Upper lobe of left lung (tissue), 6 donors: ENCODE data around the gene KCNK3. TPM values are rescaled to one million over a fixed set of nuclear protein-coding genes. Genes with fewer than 3 reads are reported as not detected.

Experiments used
- ATAC-seq, 2 donors: fragments of 200-7000 bp; cut with Tn5 transposase; one replicate each; pipeline ENCODE4 v1.9.1; 2022; ENCODE audit warnings: mild to moderate bottlenecking in 2 of 2, moderate library complexity in 2 of 2; ENCODE audit not compliant: low FRiP score in 2 of 2
- DNase-seq, 2 donors: peaks; one replicate each; pipeline ENCODE4 v3.0.0-alpha.2; 2019 to 2020
- H3K27ac ChIP-seq, 4 donors: fragments of 200-600 bp; sonication (generic); one replicate each; pipeline ENCODE4 v1.5.1; 2016 to 2019
- H3K27me3 ChIP-seq, 4 donors: fragments of 200-600 bp; sonication (generic); one replicate each; pipeline ENCODE4 v1.5.1; 2017 to 2019
- H3K36me3 ChIP-seq, 4 donors: fragments of 200-600 bp; sonication (generic); one replicate each; pipeline ENCODE4 v1.5.1; 2016 to 2019
- H3K4me1 ChIP-seq, 4 donors: fragments of 200-600 bp; sonication (generic); one replicate each; pipeline ENCODE4 v1.5.1; 2018 to 2019
- H3K4me3 ChIP-seq, 4 donors: fragments of 200-600 bp; sonication (generic); one replicate each; pipeline ENCODE4 v1.5.1; 2017 to 2019; ENCODE audit warnings: mild to moderate bottlenecking in 2 of 4, moderate library complexity in 1 of 4
- H3K9me3 ChIP-seq, 4 donors: fragments of 200-600 bp; sonication (generic); one replicate each; pipeline ENCODE4 v1.5.1; 2018 to 2019
- EP300 ChIP-seq, 4 donors: sonication (generic); formaldehyde crosslinking; IDR thresholded peaks; one replicate each; pipeline ENCODE4 v1.5.1; 2017; ENCODE audit warnings: antibody characterized with exemption in 4 of 4, control low read depth in 2 of 4
- POLR2A ChIP-seq, 4 donors: fragments of 450-650 bp; IDR thresholded peaks; one replicate each; pipeline ENCODE4 v1.5.1; 2016 to 2017; ENCODE audit warnings: antibody characterized with exemption in 4 of 4, mild to moderate bottlenecking in 2 of 4
- POLR2AphosphoS5 ChIP-seq, 2 donors: sonication (generic); formaldehyde crosslinking; IDR thresholded peaks; one replicate each; pipeline ENCODE4 v1.5.1; 2017; ENCODE audit warnings: antibody characterized with exemption in 2 of 2
- WGBS, 2 donors: methylation state at CpG; one replicate each; pipeline ENCODE4 v1.1.5; 2017 to 2018; 5-methylcytosine and 5-hydroxymethylcytosine counted together
- total RNA-seq, 6 donors: library from RNA; depleted of rRNA in 4 of 6; stranded (reverse); fragments of >200 nt in 4 of 6; gene quantifications; one replicate each; pipeline versions ENCODE4 v1.1.0 to v1.2.1, GENCODE V29; 2016 to 2021
- TF ChIP-seq, protein P1 (sequence below), 6 experiments: fragments of 450-650 bp in 4 of 6; fragments of 200-600 bp in 2 of 6; sonication (generic) in 2 of 6; IDR thresholded peaks; one replicate each; pipeline ENCODE4 v1.5.1; 2016 to 2019; ENCODE audit warnings: antibody characterized with exemption in 6 of 6
- donor health status: DM: no; HTN: no; CAD: no; lungs with moderate emphysema.
- donor health status: DM: no; HTN: yes; CAD: no; lungs with severe emphysema.

The KCNK3 gene
- total RNA-seq, 6 donors from 2014 or later, result 3.0 to 36.1 (median 17.5) TPM

DNA sequence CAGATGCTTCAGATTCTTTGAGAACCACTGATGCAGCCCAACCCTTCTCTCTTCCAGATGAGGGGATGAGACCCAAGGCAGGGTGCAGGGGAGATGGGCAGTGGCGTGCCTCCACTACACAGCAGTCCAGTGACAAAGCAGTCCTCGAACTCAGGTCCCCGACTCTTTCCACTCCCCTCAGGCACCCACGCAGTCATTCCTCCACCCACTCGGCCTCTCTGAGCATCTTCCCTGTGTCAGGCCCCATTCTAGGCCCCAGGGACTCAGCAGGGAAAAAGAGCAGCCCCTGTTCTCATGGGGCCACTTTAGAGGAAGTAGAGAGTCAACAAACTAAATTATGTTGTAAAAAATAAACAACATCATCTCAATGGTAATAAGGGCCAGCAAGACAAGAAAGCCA, 15.2 kb downstream of the KCNK3 start:
- TF ChIP-seq, protein P1, sequence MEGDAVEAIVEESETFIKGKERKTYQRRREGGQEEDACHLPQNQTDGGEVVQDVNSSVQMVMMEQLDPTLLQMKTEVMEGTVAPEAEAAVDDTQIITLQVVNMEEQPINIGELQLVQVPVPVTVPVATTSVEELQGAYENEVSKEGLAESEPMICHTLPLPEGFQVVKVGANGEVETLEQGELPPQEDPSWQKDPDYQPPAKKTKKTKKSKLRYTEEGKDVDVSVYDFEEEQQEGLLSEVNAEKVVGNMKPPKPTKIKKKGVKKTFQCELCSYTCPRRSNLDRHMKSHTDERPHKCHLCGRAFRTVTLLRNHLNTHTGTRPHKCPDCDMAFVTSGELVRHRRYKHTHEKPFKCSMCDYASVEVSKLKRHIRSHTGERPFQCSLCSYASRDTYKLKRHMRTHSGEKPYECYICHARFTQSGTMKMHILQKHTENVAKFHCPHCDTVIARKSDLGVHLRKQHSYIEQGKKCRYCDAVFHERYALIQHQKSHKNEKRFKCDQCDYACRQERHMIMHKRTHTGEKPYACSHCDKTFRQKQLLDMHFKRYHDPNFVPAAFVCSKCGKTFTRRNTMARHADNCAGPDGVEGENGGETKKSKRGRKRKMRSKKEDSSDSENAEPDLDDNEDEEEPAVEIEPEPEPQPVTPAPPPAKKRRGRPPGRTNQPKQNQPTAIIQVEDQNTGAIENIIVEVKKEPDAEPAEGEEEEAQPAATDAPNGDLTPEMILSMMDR (IDR thresholded peaks at IDR 0.05), result no peak
- TF ChIP-seq POLR2AphosphoS5 (IDR thresholded peaks at IDR 0.05) (no peak), EP300 (IDR thresholded peaks at IDR 0.05) (no peak), POLR2A (IDR thresholded peaks at IDR 0.05) (no peak)
- peaks cover 0 to 11% (median 0%) of the 10 kb centered on the region in 4 donors for H3K4me1 ChIP-seq

DNA sequence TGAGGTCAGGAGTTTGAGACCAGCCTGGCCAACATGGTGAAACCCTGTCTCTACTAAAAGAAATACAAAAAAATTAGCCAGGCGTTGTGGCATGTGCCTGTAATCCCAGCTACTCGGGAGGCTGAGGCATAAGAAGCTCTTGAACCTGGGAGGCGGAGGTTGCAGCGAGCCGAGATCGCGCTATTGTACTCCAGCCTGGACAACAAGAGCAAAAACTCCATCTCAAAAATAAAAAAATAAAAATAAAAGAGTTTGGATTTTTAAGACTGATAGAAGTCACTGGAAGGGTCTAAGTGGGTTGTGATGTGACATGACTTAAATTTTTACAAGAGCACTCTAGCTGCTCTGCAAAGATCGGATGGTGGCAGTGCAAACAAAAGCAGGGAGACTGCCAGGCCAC, 15.9 kb downstream of the KCNK3 start:
- TF ChIP-seq EP300 (IDR thresholded peaks at IDR 0.05) (no peak), POLR2AphosphoS5 (IDR thresholded peaks at IDR 0.05) (no peak), POLR2A (IDR thresholded peaks at IDR 0.05) (no peak)
- TF ChIP-seq, protein P1 (IDR thresholded peaks at IDR 0.05), result no peak
- WGBS, 2 donors, result 81 to 90% methylated on average over 8 of the region's 8 CpGs
- Histone ChIP-seq H3K4me1 (peaks cover 0 to 12% (median 0%) of the 10 kb centered on the region in 4 donors), H3K4me3 (no peak overlapping the region), H3K27ac (peak overlapping the region in 1 of 4 donors; percentile 47), H3K27me3 (no peaks in the 10 kb centered on the region), H3K9me3 (no peaks in the 10 kb centered on the region), H3K36me3 (no peaks in the 10 kb centered on the region)
- DNase-seq (no peak), ATAC-seq (no peak)

More for the DNA sequence above, 15.2 kb downstream of the KCNK3 start:
- Histone ChIP-seq H3K9me3 (no peaks in the 10 kb centered on the region), H3K27ac (peak overlapping the region in 1 of 4 donors; percentile 49), H3K27me3 (no peaks in the 10 kb centered on the region), H3K4me3 (no peak overlapping the region), H3K36me3 (no peaks in the 10 kb centered on the region)
- ATAC-seq (no peak), DNase-seq (no peak)
- WGBS, 2 donors, result 77 to 86% methylated on average over 5 of the region's 5 CpGs

DNA sequence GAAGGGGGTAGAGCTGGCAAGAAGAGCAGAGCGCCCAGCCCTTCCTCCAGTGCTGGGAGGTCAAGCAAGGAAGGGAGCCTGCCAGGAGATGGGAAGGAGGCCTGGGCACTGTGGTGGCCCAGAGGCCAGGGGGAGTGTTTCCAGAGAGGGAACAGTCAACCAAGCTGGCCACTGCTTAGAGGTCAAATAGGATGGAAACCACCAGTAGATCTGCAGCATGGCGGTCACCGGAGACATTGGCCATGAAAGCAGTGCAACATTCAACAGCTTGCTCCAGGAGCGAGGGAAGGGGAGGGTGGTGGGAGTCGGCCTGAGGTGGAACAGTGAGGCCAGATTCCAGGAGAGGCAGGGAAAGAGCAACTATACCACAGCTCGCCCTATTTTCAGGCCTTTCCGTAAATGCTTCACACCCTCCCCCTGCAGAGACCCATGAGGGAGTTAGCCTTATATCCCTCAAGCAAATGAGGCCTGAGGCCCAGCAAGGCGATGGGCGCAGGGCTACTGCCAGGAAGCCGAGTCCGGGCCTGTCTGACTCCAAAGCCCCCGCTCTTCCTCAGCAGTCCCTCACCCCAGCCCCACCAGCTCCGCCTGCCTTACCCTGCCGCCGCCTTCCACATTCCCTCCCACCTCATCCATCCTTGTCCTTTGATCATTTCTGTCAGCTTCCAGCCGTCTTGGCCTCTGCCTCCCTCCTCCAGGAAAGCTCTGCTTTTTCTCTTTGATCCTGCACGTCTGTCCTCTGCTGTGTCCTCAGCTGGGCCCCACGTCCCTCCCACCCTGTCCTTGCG, 17.0 kb downstream of the KCNK3 start:
- 77 to 85% methylated on average over 18 to 19 of the region's 19 CpGs for WGBS, 2 donors
- Histone ChIP-seq H3K9me3 (no peaks in the 10 kb centered on the region), H3K4me1 (peaks cover 0 to 12% (median 0%) of the 10 kb centered on the region in 4 donors), H3K27ac (peak overlapping the region in 3 of 4 donors; percentile 2 to 58 (median 30)), H3K36me3 (no peaks in the 10 kb centered on the region), H3K4me3 (no peak overlapping the region), H3K27me3 (no peaks in the 10 kb centered on the region)
- DNase-seq (no peak), ATAC-seq (no peak)
- TF ChIP-seq POLR2A (IDR thresholded peaks at IDR 0.05) (no peak), EP300 (IDR thresholded peaks at IDR 0.05) (peak in 1 of 4 donors; percentile 24)

DNA sequence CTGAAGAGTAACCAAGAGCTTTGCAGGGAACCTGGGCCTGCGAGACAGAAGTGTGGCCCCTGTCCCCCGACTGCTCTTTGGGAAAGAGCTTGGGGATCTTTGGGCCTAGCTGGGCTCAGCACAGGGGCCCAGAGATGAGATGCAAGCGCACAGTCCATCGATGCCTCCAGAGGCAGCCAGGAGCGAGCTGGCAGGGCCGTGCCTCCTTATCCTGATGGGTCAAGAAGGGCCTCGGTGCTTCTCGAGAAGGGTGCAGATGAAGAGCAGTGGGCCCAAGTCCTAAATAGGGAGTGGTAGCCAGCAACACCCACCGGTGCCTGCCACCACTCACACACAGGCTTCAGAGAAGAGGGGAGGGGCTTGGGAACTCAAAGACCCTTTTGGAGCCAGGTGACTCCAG, 17.6 kb downstream of the KCNK3 start:
- ATAC-seq (no peak), DNase-seq (no peak)
- no peak for TF ChIP-seq POLR2A (IDR thresholded peaks at IDR 0.05)
- Histone ChIP-seq H3K27me3 (no peaks in the 10 kb centered on the region), H3K4me3 (no peak overlapping the region), H3K4me1 (peaks cover 0 to 12% (median 0%) of the 10 kb centered on the region in 4 donors), H3K36me3 (no peaks in the 10 kb centered on the region), H3K27ac (peak overlapping the region; percentile 2 to 58 (median 32)), H3K9me3 (no peaks in the 10 kb centered on the region)
- 69 to 74% methylated on average over 8 to 9 of the region's 9 CpGs for WGBS, 2 donors

DNA sequence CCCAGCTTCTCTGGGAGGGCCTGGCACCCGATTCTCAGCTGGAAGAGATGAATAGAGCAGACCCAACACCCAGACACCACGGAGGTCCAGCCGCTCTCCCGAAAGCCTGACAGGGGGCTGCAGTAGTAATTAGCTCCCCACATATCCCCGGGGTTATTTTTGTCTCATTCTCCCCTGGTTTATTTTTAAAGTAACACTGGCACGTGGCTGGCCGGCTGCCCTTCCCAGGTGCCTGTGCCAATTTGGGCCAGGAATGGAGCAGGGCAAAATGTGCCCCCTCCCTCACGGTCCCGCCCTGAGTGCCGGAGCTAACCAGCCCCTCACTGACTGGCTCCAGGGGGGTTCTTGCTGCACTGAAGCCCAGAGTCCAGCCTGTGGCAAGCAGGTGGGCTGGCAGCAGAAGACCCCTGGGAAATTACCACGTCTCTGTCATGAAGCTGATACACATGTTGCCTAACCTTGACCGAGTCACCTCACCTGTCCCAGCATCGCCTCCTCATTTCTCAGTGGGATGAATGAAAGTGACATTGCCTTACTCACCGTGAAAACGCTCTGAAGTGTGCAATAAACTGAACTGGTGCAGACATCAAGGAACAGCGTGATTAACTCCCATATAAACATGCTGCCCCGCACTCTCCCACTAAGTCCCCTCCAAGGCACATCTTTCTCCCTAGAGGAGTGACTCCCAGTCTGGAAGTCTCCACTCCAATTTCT, 18.4 kb downstream of the KCNK3 start:
- H3K9me3 ChIP-seq, result no peaks in the 10 kb centered on the region
- H3K27ac ChIP-seq, result peak overlapping the region in 3 of 4 donors; percentile 2 to 58 (median 33)
- TF ChIP-seq, protein P1 (IDR thresholded peaks at IDR 0.05), result no peak
- TF ChIP-seq POLR2AphosphoS5 (IDR thresholded peaks at IDR 0.05), result no peak
- TF ChIP-seq EP300 (IDR thresholded peaks at IDR 0.05), result no peak
- no peak for TF ChIP-seq POLR2A (IDR thresholded peaks at IDR 0.05)
- H3K36me3 ChIP-seq, result no peaks in the 10 kb centered on the region
- no peak for ATAC-seq
- 55 to 74% methylated on average over 13 to 17 of the region's 17 CpGs for WGBS, 2 donors
- no peaks in the 10 kb centered on the region for H3K27me3 ChIP-seq
- no peak overlapping the region for H3K4me3 ChIP-seq
- DNase-seq, result no peak
- H3K4me1 ChIP-seq, result peaks cover 0 to 12% (median 0%) of the 10 kb centered on the region in 4 donors
